ENCODE measurements around the gene PPP2R5A.

DNA sequence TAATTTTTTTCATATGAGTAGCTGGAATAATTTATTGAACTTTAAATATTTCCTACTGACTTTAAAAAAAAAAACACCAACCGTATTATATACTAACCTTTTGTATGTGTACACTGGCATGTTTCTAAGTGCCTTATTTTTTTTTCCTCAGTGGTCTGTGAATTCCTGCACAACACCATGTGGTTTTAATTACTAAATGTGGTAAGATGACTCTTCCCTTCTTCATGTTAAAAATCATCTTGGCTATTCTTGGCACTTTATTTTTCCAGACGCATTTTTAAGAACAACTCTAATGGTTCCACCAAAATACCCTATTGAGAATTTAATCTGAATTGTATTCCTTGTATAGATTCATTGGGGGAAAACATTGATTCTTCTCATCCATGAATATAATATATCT lies 28.4 kb downstream of the PPP2R5A start:
- TF ChIP-seq, protein P1, sequence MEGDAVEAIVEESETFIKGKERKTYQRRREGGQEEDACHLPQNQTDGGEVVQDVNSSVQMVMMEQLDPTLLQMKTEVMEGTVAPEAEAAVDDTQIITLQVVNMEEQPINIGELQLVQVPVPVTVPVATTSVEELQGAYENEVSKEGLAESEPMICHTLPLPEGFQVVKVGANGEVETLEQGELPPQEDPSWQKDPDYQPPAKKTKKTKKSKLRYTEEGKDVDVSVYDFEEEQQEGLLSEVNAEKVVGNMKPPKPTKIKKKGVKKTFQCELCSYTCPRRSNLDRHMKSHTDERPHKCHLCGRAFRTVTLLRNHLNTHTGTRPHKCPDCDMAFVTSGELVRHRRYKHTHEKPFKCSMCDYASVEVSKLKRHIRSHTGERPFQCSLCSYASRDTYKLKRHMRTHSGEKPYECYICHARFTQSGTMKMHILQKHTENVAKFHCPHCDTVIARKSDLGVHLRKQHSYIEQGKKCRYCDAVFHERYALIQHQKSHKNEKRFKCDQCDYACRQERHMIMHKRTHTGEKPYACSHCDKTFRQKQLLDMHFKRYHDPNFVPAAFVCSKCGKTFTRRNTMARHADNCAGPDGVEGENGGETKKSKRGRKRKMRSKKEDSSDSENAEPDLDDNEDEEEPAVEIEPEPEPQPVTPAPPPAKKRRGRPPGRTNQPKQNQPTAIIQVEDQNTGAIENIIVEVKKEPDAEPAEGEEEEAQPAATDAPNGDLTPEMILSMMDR (IDR thresholded peaks at IDR 0.05), result no peak
- no peak for TF ChIP-seq POLR2A (IDR thresholded peaks at IDR 0.05)

Data from tibial nerve (tissue), 3 donors.